ENCODE results near the gene SACM1L.

- TF ChIP-seq, protein P1, sequence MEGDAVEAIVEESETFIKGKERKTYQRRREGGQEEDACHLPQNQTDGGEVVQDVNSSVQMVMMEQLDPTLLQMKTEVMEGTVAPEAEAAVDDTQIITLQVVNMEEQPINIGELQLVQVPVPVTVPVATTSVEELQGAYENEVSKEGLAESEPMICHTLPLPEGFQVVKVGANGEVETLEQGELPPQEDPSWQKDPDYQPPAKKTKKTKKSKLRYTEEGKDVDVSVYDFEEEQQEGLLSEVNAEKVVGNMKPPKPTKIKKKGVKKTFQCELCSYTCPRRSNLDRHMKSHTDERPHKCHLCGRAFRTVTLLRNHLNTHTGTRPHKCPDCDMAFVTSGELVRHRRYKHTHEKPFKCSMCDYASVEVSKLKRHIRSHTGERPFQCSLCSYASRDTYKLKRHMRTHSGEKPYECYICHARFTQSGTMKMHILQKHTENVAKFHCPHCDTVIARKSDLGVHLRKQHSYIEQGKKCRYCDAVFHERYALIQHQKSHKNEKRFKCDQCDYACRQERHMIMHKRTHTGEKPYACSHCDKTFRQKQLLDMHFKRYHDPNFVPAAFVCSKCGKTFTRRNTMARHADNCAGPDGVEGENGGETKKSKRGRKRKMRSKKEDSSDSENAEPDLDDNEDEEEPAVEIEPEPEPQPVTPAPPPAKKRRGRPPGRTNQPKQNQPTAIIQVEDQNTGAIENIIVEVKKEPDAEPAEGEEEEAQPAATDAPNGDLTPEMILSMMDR (IDR thresholded peaks at IDR 0.05) = no peak
- TF ChIP-seq TCF7L2 (IDR thresholded peaks at IDR 0.05; ENCODE audit: low read depth, low read length) = no peak
Observed at GRCh38 chr3:45681221-45681620, 8.0 kb upstream of the SACM1L start.

All from Panc1 (cell line).